A549 (cell line): ENCODE measurements around the gene MTO1. TPM values are rescaled to one million over a fixed set of nuclear protein-coding genes. Genes with fewer than 3 reads are reported as not detected.

ENCODE experiments used
- ATAC-seq, 2 experiments: fragments of 200-7000 bp in 1 of 2; fragments of >200 bp in 1 of 2; cut with Nextera tagmentation in 1 of 2; cut with Tn5 transposase in 1 of 2; 3 replicates each; pipeline versions ENCODE4 v1.8.0 to v1.9.1; 2018 to 2020; ENCODE audit warnings: mild to moderate bottlenecking in 1 of 2, moderate library complexity in 1 of 2
- CTCF ChIA-PET: fragments of 300-600 bp; sonication (Branson Sonifier 250); formaldehyde crosslinking; extraction: SDS; loops from one replicate; lab custom pipeline; 2021; ENCODE audit warnings: antibody characterized with exemption, inconsistent platforms; lab: Yijun Ruan, JAX
- POLR2A ChIA-PET: fragments of 350-600 bp; formaldehyde crosslinking; extraction: SDS; loops from one replicate; lab custom pipeline; 2021; ENCODE audit warnings: antibody characterized with exemption, inconsistent platforms; lab: Yijun Ruan, JAX
- DNase-seq, 2 experiments: peaks; one replicate each; pipeline versions ENCODE4 v3.0.0 to v3.0.0-alpha.2; 2011 to 2016; ENCODE audit warnings: low read depth in 1 of 2, low spot score in 1 of 2
- FAIRE-seq: peaks from 2 replicates; lab custom pipeline; 2011; peaks lifted over from hg19 to GRCh38; lab: Jason Lieb, UNC
- H3K27ac ChIP-seq, 2 experiments: fragments of >200 bp; sonication (Bioruptor Twin); formaldehyde crosslinking; 3 replicates each; pipeline ENCODE4 v1.5.1; 2016 to 2017
- H3K4me1 ChIP-seq: fragments of >200 bp; sonication (Bioruptor Twin); formaldehyde crosslinking; 3 replicates; pipeline ENCODE4 v1.6.1; 2016
- H3K4me2 ChIP-seq: fragments of >200 bp; sonication (Bioruptor Twin); formaldehyde crosslinking; 3 replicates; pipeline ENCODE4 v1.6.1; 2016
- H3K4me3 ChIP-seq: fragments of >200 bp; sonication (Bioruptor Twin); formaldehyde crosslinking; 3 replicates; pipeline ENCODE4 v1.5.1; 2016
- H3K9me3 ChIP-seq: fragments of >200 bp; sonication (Bioruptor Twin); formaldehyde crosslinking; 3 replicates; pipeline ENCODE4 v1.6.1; 2016
- BCL3 ChIP-seq: fragments of >200 bp; sonication (Bioruptor Twin); formaldehyde crosslinking; IDR thresholded peaks from 3 replicates; pipeline ENCODE4 v1.6.1; 2016
- CBX8 ChIP-seq: fragments of 200-600 bp; sonication (generic); IDR thresholded peaks from 2 replicates; pipeline ENCODE4 v1.6.1; 2016
- CEBPB ChIP-seq, 2 experiments: fragments of >200 bp in 1 of 2; sonication (Bioruptor Twin) in 1 of 2; formaldehyde crosslinking in 1 of 2; IDR thresholded peaks; 2 replicates each; pipeline ENCODE4 v1.6.1; 2012 to 2016
- CHD4 ChIP-seq: fragments of 200-600 bp; sonication (generic); IDR thresholded peaks from 2 replicates; pipeline ENCODE4 v1.6.1; 2016; ENCODE audit warnings: antibody characterized with exemption, mild to moderate bottlenecking, borderline replicate concordance
- E2F6 ChIP-seq: IDR thresholded peaks from 2 replicates; pipeline ENCODE4 v1.6.1; 2012; ENCODE audit warnings: low read depth, borderline replicate concordance
- FOSB ChIP-seq: fragments of 250-450 bp; sonication (Bioruptor Pico); IDR thresholded peaks from 2 replicates; pipeline ENCODE4 v1.5.0; 2020; ENCODE audit warnings: mild to moderate bottlenecking, moderate library complexity
- FOXS1 ChIP-seq: fragments of 250-450 bp; sonication (Bioruptor Pico); IDR thresholded peaks from 2 replicates; pipeline ENCODE4 v1.5.0; 2020; ENCODE audit warnings: mild to moderate bottlenecking, moderate library complexity
- HOXB5 ChIP-seq: fragments of 250-450 bp; sonication (Bioruptor Pico); IDR thresholded peaks from 2 replicates; pipeline ENCODE4 v1.5.0; 2020; ENCODE audit warnings: mild to moderate bottlenecking, moderate library complexity
- JUN ChIP-seq, 2 experiments: fragments of >200 bp; sonication (Bioruptor Twin); formaldehyde crosslinking; IDR thresholded peaks; 2 replicates in 1 of 2; 3 replicates in 1 of 2; pipeline ENCODE4 v1.6.1; 2016 to 2017
- KDM1A ChIP-seq: fragments of 200-600 bp; sonication (generic); IDR thresholded peaks from 2 replicates; pipeline ENCODE4 v1.6.1; 2016; ENCODE audit warnings: low read depth, mild to moderate bottlenecking
- KDM5A ChIP-seq: fragments of 200-600 bp; sonication (generic); IDR thresholded peaks from 2 replicates; pipeline ENCODE4 v1.6.1; 2016; ENCODE audit warnings: antibody characterized with exemption, mild to moderate bottlenecking
- MAX ChIP-seq: IDR thresholded peaks from 2 replicates; pipeline ENCODE4 v1.6.1; 2012
- MAZ ChIP-seq: fragments of 150-350 bp; IDR thresholded peaks from 2 replicates; pipeline ENCODE4 v1.6.1; 2014; ENCODE audit warnings: antibody characterized with exemption, low read depth, low read length, borderline replicate concordance
- NR3C1 ChIP-seq: fragments of >200 bp; sonication (Bioruptor Twin); formaldehyde crosslinking; IDR thresholded peaks from 3 replicates; pipeline ENCODE4 v1.6.1; 2017
- PBX3 ChIP-seq: IDR thresholded peaks from 2 replicates; pipeline ENCODE4 v1.6.1; 2012
- POLR2A ChIP-seq: IDR thresholded peaks from 2 replicates; pipeline ENCODE4 v1.6.1; 2012; ENCODE audit warnings: mild to moderate bottlenecking, low read length
- POLR2AphosphoS2 ChIP-seq: conservative IDR thresholded peaks from 2 replicates; pipeline ENCODE4 v1.6.1; 2012; ENCODE audit warnings: low read length, improper control_type of control experiment, inconsistent platforms
- RAD21 ChIP-seq, 2 experiments: fragments of >200 bp in 1 of 2; sonication (Bioruptor Twin) in 1 of 2; formaldehyde crosslinking in 1 of 2; IDR thresholded peaks in 1 of 2; conservative IDR thresholded peaks in 1 of 2; 2 replicates in 1 of 2; 3 replicates in 1 of 2; pipeline ENCODE4 v1.6.1; 2012 to 2018; ENCODE audit warnings: inconsistent platforms in 1 of 2
- RARB ChIP-seq: fragments of 250-450 bp; sonication (Bioruptor Pico); IDR thresholded peaks from 2 replicates; pipeline ENCODE4 v1.8.0; 2021; ENCODE audit warnings: mild to moderate bottlenecking, moderate library complexity
- RCOR1 ChIP-seq: fragments of 150-350 bp; IDR thresholded peaks from 2 replicates; pipeline ENCODE4 v1.6.1; 2014; ENCODE audit warnings: antibody characterized with exemption, low read length, low read depth
- RFX5 ChIP-seq: fragments of 450-650 bp; IDR thresholded peaks from 2 replicates; pipeline ENCODE4 v1.7.1; 2014; ENCODE audit warnings: antibody characterized with exemption, mild to moderate bottlenecking, moderate library complexity
- RNF2 ChIP-seq: fragments of 200-600 bp; sonication (generic); IDR thresholded peaks from 2 replicates; pipeline ENCODE4 v1.6.1; 2016; ENCODE audit warnings: low read depth, mild to moderate bottlenecking, antibody characterized with exemption, moderate library complexity, borderline replicate concordance
- TFCP2L1 ChIP-seq: fragments of 250-450 bp; sonication (Bioruptor Pico); IDR thresholded peaks from 2 replicates; pipeline ENCODE4 v1.5.0; 2021; ENCODE audit warnings: mild to moderate bottlenecking
- TP53 ChIP-seq: fragments of 250-450 bp; sonication (Bioruptor Pico); IDR thresholded peaks from 2 replicates; pipeline ENCODE4 v1.5.0; 2021; ENCODE audit warnings: mild to moderate bottlenecking, moderate library complexity
- ZFP36 ChIP-seq: fragments of 450-650 bp; IDR thresholded peaks from 2 replicates; pipeline ENCODE4 v1.6.1; 2014; ENCODE audit warnings: borderline replicate concordance; ENCODE audit not compliant: partially characterized antibody
- ZNF302 ChIP-seq: fragments of 250-450 bp; sonication (Bioruptor Pico); IDR thresholded peaks from 2 replicates; pipeline ENCODE4 v1.9.0; 2021; ENCODE audit warnings: inconsistent platforms, mild to moderate bottlenecking, moderate library complexity
- ZSCAN20 ChIP-seq: fragments of 250-450 bp; sonication (Bioruptor Pico); IDR thresholded peaks from 2 replicates; pipeline ENCODE4 v1.8.0; 2022; ENCODE audit warnings: mild to moderate bottlenecking, moderate library complexity
- WGBS: methylation state at CpG from one replicate; pipeline ENCODE4 v1.1.6; 2017; ENCODE audit errors: missing lambda C conversion rate; 5-methylcytosine and 5-hydroxymethylcytosine counted together
- polyA plus RNA-seq, 4 experiments: library from polyadenylated mRNA; depleted of rRNA in 3 of 4; stranded (reverse); fragments of >200 nt; fragmentation: RNase III in 1 of 4; extraction: RNeasy Plus Mini Kit Qiagen cat#74134 plus additional on column Dnase treatment in 1 of 4; gene quantifications; 2 replicates in 3 of 4; 3 replicates in 1 of 4; pipeline ENCODE4 v1.2.3, GENCODE V29; 2011 to 2017

Gene MTO1
- polyA plus RNA-seq, 2 of the 4 experiments (the other 2 are of a cell fraction): 12.8 to 19.9 TPM

- Histone ChIP-seq H3K4me3 (no peak overlapping the region), H3K9me3 (no peaks in the 10 kb centered on the region), H3K4me2 (no peak overlapping the region), H3K4me1 (no peaks in the 10 kb centered on the region), H3K27ac (no peak overlapping the region)
- ChIA-PET POLR2A (no interaction called here), CTCF (no interaction called here)
- TF ChIP-seq BCL3 (no peak), NR3C1 (no peak), RARB (CRISPR knock-in tag) (no peak)
- FAIRE-seq (no peak), DNase-seq (no peak), ATAC-seq (no peak)
- WGBS: 87% methylated on average over 7 of the region's 7 CpGs
These were observed 25.9 kb downstream of the MTO1 start for GRCh38 chr6:73487473-73487872.

- ChIA-PET CTCF (interaction anchor here (0.6 kb wide), 1 partner anchor 1960 kb away, joined by 3 read pairs; no protein-coding TSS in a partner anchor), POLR2A (no interaction called here)
- no peak overlapping the region for H3K4me3 ChIP-seq
- TF ChIP-seq CEBPB (IDR thresholded peaks at IDR 0.05) (no peak), MAX (no peak)
- no peak for DNase-seq
- no peak for FAIRE-seq
- H3K4me2 ChIP-seq: no peak overlapping the region
- no peaks in the 10 kb centered on the region for H3K9me3 ChIP-seq
- ATAC-seq: no peak
- no peaks in the 10 kb centered on the region for H3K4me1 ChIP-seq
- no peak overlapping the region for H3K27ac ChIP-seq
These were observed 29.8 kb downstream of the MTO1 start for GRCh38 chr6:73491377-73491776.

GRCh38 chr6:73497915-73498314 lies 36.4 kb downstream of the MTO1 start:
- Histone ChIP-seq H3K4me3 (no peak overlapping the region), H3K27ac (no peak overlapping the region), H3K9me3 (no peaks in the 10 kb centered on the region), H3K4me1 (no peaks in the 10 kb centered on the region), H3K4me2 (no peak overlapping the region)
- DNase-seq (no peak), FAIRE-seq (no peak), ATAC-seq (no peak)
- no peak for TF ChIP-seq KDM1A
- TF ChIP-seq KDM5A: no peak
- no peak for TF ChIP-seq FOSB (CRISPR knock-in tag)
- TF ChIP-seq PBX3: no peak
- no peak for TF ChIP-seq RFX5
- no peak for TF ChIP-seq RARB (CRISPR knock-in tag)
- TF ChIP-seq CBX8: no peak
- TF ChIP-seq FOXS1 (CRISPR knock-in tag): no peak
- no peak for TF ChIP-seq RAD21 (conservative IDR thresholded peaks at IDR 0.05 in 1 of 2, IDR thresholded peaks at IDR 0.05 in 1 of 2)
- no peak for TF ChIP-seq ZSCAN20 (CRISPR knock-in tag)
- TF ChIP-seq CHD4: no peak
- TF ChIP-seq RCOR1: no peak
- TF ChIP-seq ZNF302 (CRISPR knock-in tag): no peak
- TF ChIP-seq JUN (IDR thresholded peaks at IDR 0.05): no peak
- no peak for TF ChIP-seq TP53 (CRISPR knock-in tag)
- POLR2A ChIA-PET: no interaction called here
- CTCF ChIA-PET: interaction anchor here (1.4 to 2.8 kb wide), 3 partner anchors 11 to 113 kb away, joined by 4 to 10 read pairs (median 4); partner anchors contain the start of gene MTO1
- WGBS: 88% methylated on average over 2 of the region's 3 CpGs

- POLR2A ChIA-PET: no interaction called here
- H3K27ac ChIP-seq: no peak overlapping the region
- CTCF ChIA-PET: no interaction called here
- no peak for ATAC-seq
- TF ChIP-seq POLR2A: no peak
- no peak for TF ChIP-seq CHD4
- no peak for TF ChIP-seq ZSCAN20 (CRISPR knock-in tag)
- no peak for TF ChIP-seq JUN (IDR thresholded peaks at IDR 0.05)
- no peak for TF ChIP-seq TFCP2L1
- no peak for TF ChIP-seq MAZ
- TF ChIP-seq POLR2AphosphoS2: no peak
- TF ChIP-seq ZFP36: no peak
- no peak for TF ChIP-seq RFX5
- no peak for TF ChIP-seq HOXB5 (CRISPR knock-in tag)
- TF ChIP-seq KDM5A: no peak
- no peak for TF ChIP-seq E2F6
- no peak for TF ChIP-seq RNF2
- TF ChIP-seq, all 56 proteins: peak for 0
- DNase-seq (no peak), FAIRE-seq (no peak)
- Histone ChIP-seq H3K9me3 (no peaks in the 10 kb centered on the region), H3K4me1 (no peaks in the 10 kb centered on the region), H3K4me3 (no peak overlapping the region), H3K4me2 (no peak overlapping the region)
- 69% methylated on average over 2 of the region's 2 CpGs for WGBS
These were observed 41.7 kb downstream of the MTO1 start for GRCh38 chr6:73503027-73503772.
